PC-3 (cell line): ENCODE measurements around the gene SNRPA. TPM values are rescaled to one million over a fixed set of nuclear protein-coding genes. Genes with fewer than 3 reads are reported as not detected.

ENCODE experiments used
- ATAC-seq: fragments of 200-7000 bp; cut with Tn5 transposase; 2 replicates; pipeline ENCODE4 v1.9.1; 2020; ENCODE audit warnings: mild to moderate bottlenecking, moderate library complexity
- BruUV-seq: library from RNA; stranded (reverse); fragments of 400-500 nt; replicated peaks from 2 replicates; lab custom pipeline; 2021; lab: Mats Ljungman, UMichigan
- CTCF ChIA-PET: fragments of 300-600 bp; sonication (Branson Sonifier 250); formaldehyde crosslinking; loops from one replicate; lab custom pipeline; 2022; ENCODE audit warnings: antibody characterized with exemption; lab: Charles Lee
- POLR2A ChIA-PET: fragments of 300-600 bp; sonication (Branson Sonifier 250); formaldehyde crosslinking; loops from one replicate; lab custom pipeline; 2022; ENCODE audit warnings: antibody characterized with exemption; ENCODE audit not compliant: unreplicated experiment; lab: Charles Lee
- DNase-seq: peaks from one replicate; pipeline ENCODE4 v3.0.0-alpha.2; 2015
- H2AFZ ChIP-seq: fragments of 300-600 bp; sonication (generic); 2 replicates; pipeline ENCODE4 v1.6.0; 2016; ENCODE audit warnings: antibody characterized with exemption, low read length
- H3F3A ChIP-seq: fragments of 300-600 bp; sonication (generic); one replicate; pipeline ENCODE4 v1.6.0; 2017; ENCODE audit warnings: antibody characterized with exemption, low read length, control low read depth, mild to moderate bottlenecking; ENCODE audit not compliant: unreplicated experiment
- H3K27ac ChIP-seq: fragments of 300-600 bp; sonication (generic); 2 replicates; pipeline ENCODE4 v1.5.1; 2016; ENCODE audit warnings: mild to moderate bottlenecking, low read length
- H3K27me3 ChIP-seq: fragments of 300-600 bp; sonication (generic); 2 replicates; pipeline ENCODE4 v1.6.1; 2016; ENCODE audit warnings: low read length, mixed read lengths
- H3K36me3 ChIP-seq: fragments of 300-600 bp; sonication (generic); 2 replicates; pipeline ENCODE4 v1.6.1; 2016; ENCODE audit warnings: low read depth, mixed run types, low read length, mixed read lengths
- H3K4me1 ChIP-seq: fragments of 300-600 bp; sonication (generic); 2 replicates; pipeline ENCODE4 v1.5.1; 2016; ENCODE audit warnings: low read length; ENCODE audit not compliant: insufficient read depth
- H3K4me2 ChIP-seq: fragments of 300-600 bp; sonication (generic); 2 replicates; pipeline ENCODE4 v1.6.0; 2016; ENCODE audit warnings: low read length
- H3K4me3 ChIP-seq: fragments of 300-600 bp; sonication (generic); 2 replicates; pipeline ENCODE4 v1.5.1; 2016; ENCODE audit warnings: mild to moderate bottlenecking, low read length, mixed read lengths
- H3K79me2 ChIP-seq: fragments of 300-600 bp; sonication (generic); 2 replicates; pipeline ENCODE4 v1.6.1; 2017; ENCODE audit warnings: low read length, mixed read lengths
- H3K9ac ChIP-seq: fragments of 300-600 bp; sonication (generic); 2 replicates; pipeline ENCODE4 v1.6.0; 2016; ENCODE audit warnings: mild to moderate bottlenecking, low read length
- H3K9me2 ChIP-seq: fragments of 300-600 bp; sonication (generic); replicated peaks from 2 replicates; pipeline ENCODE4 v1.6.1; 2016; ENCODE audit warnings: mixed run types, low read length, mixed read lengths
- H3K9me3 ChIP-seq: fragments of 300-600 bp; sonication (generic); 2 replicates; pipeline ENCODE4 v1.6.1; 2016; ENCODE audit warnings: low read length, mixed read lengths
- H4K20me1 ChIP-seq: fragments of 300-600 bp; sonication (generic); 2 replicates; pipeline ENCODE4 v1.6.1; 2016; ENCODE audit warnings: low read length, mixed read lengths
- CTCF ChIP-seq: fragments of 300-600 bp; sonication (generic); conservative IDR thresholded peaks from 2 replicates; pipeline ENCODE4 v1.5.1; 2017; ENCODE audit warnings: antibody characterized with exemption, low read depth, mild to moderate bottlenecking, low read length
- EZH2 ChIP-seq: fragments of 300-600 bp; sonication (generic); IDR thresholded peaks from one replicate; pipeline ENCODE4 v1.6.1; 2017; ENCODE audit warnings: antibody characterized with exemption, mild to moderate bottlenecking, low read length; ENCODE audit not compliant: unreplicated experiment
- EZH2phosphoT487 ChIP-seq: fragments of 300-600 bp; sonication (generic); IDR thresholded peaks from 2 replicates; pipeline ENCODE4 v1.6.1; 2018; ENCODE audit warnings: mild to moderate bottlenecking, antibody characterized with exemption, low read length, borderline replicate concordance
- intact Hi-C: fragments of 100-400 bp; cut with micrococcal nuclease; formaldehyde crosslinking; loops from 2 replicates; pipeline ENCODE4 v1.9.0; 2023
- total RNA-seq: library from RNA; depleted of rRNA; stranded (reverse); fragments of >200 nt; gene quantifications from 2 replicates; pipeline ENCODE4 v1.2.3, GENCODE V29; 2014

Gene SNRPA
- total RNA-seq, 1 experiment from 2014 or later = 243 TPM

GRCh38 chr19:40735013-40735771 is 15.8 kb upstream of the SNRPA start:
- H3K4me3 ChIP-seq = no peak overlapping the region
- no peaks in the 10 kb centered on the region for H3K9me3 ChIP-seq
- ATAC-seq (no peak), DNase-seq (no peak)
- ChIA-PET CTCF (no interaction called here), POLR2A (no interaction called here)
- H4K20me1 ChIP-seq = no peaks in the 10 kb centered on the region
- intact Hi-C loops = no loop called here
- H3K4me1 ChIP-seq = no peaks in the 10 kb centered on the region
- no peak overlapping the region for H2AFZ ChIP-seq
- TF ChIP-seq EZH2 (no peak), EZH2phosphoT487 (no peak), CTCF (no peak)
- H3K4me2 ChIP-seq = no peak overlapping the region
- no peak overlapping the region for H3K27ac ChIP-seq
- peaks cover 19% of the 10 kb centered on the region for H3K36me3 ChIP-seq
- H3F3A ChIP-seq = no peaks in the 10 kb centered on the region
- no peaks in the 10 kb centered on the region for H3K79me2 ChIP-seq
- H3K9me2 ChIP-seq = no peaks in the 10 kb centered on the region
- no TSS peak for BruUV-seq
- no peaks in the 10 kb centered on the region for H3K27me3 ChIP-seq
- no peak overlapping the region for H3K9ac ChIP-seq

- Histone ChIP-seq H3K4me2 (no peak overlapping the region), H3K9me3 (no peaks in the 10 kb centered on the region), H3F3A (no peaks in the 10 kb centered on the region), H3K4me3 (no peak overlapping the region), H3K9ac (no peak overlapping the region), H3K36me3 (peaks cover 14% of the 10 kb centered on the region), H3K27ac (no peak overlapping the region), H3K9me2 (no peaks in the 10 kb centered on the region), H4K20me1 (no peaks in the 10 kb centered on the region), H3K27me3 (no peaks in the 10 kb centered on the region), H3K79me2 (no peaks in the 10 kb centered on the region), H3K4me1 (no peaks in the 10 kb centered on the region), H2AFZ (no peak overlapping the region)
- ATAC-seq (no peak), DNase-seq (no peak)
- BruUV-seq = no TSS peak
- POLR2A ChIA-PET = no interaction called here
- intact Hi-C loops = no loop called here
- CTCF ChIA-PET = no interaction called here
- TF ChIP-seq EZH2phosphoT487 (no peak), EZH2 (no peak), CTCF (no peak)
Observed at GRCh38 chr19:40736661-40737060, 14.3 kb upstream of the SNRPA start.

GRCh38 chr19:40737102-40737644 is 13.8 kb upstream of the SNRPA start:
- POLR2A ChIA-PET = no interaction called here
- no peaks in the 10 kb centered on the region for H4K20me1 ChIP-seq
- no peaks in the 10 kb centered on the region for H3K27me3 ChIP-seq
- no peaks in the 10 kb centered on the region for H3K79me2 ChIP-seq
- no peak for TF ChIP-seq EZH2phosphoT487
- no peak for TF ChIP-seq EZH2
- no peak for TF ChIP-seq CTCF
- H3F3A ChIP-seq = no peaks in the 10 kb centered on the region
- no peaks in the 10 kb centered on the region for H3K9me3 ChIP-seq
- H3K4me1 ChIP-seq = no peaks in the 10 kb centered on the region
- DNase-seq (no peak), ATAC-seq (no peak)
- peaks cover 14% of the 10 kb centered on the region for H3K36me3 ChIP-seq
- H2AFZ ChIP-seq = no peak overlapping the region
- H3K4me2 ChIP-seq = no peak overlapping the region
- H3K9me2 ChIP-seq = no peaks in the 10 kb centered on the region
- H3K4me3 ChIP-seq = no peak overlapping the region
- no TSS peak for BruUV-seq
- CTCF ChIA-PET = no interaction called here
- no peak overlapping the region for H3K27ac ChIP-seq
- H3K9ac ChIP-seq = no peak overlapping the region
- intact Hi-C loops = no loop called here
